HepG2 (cell line): ENCODE results near the gene TSHZ2. TPM values are rescaled to one million over a fixed set of nuclear protein-coding genes. Genes with fewer than 3 reads are reported as not detected.

ENCODE experiments used
- ATAC-seq: fragments of 200-7000 bp; cut with Tn5 transposase; 3 replicates; pipeline ENCODE4 v1.9.1; 2020; ENCODE audit warnings: mild to moderate bottlenecking, moderate library complexity
- BruUV-seq: library from RNA; stranded (reverse); fragments of 400-500 nt; replicated peaks from 2 replicates; lab custom pipeline; 2021; lab: Mats Ljungman, UMichigan
- CTCF ChIA-PET: fragments of 300-600 bp; formaldehyde crosslinking; extraction: SDS; loops from one replicate; lab custom pipeline; 2021; ENCODE audit warnings: low total read pairs, inconsistent platforms, low intra/inter-chr PET ratio; lab: Yijun Ruan, JAX
- POLR2A ChIA-PET: fragments of 350-600 bp; sonication (Branson Sonifier 250); formaldehyde crosslinking; loops from one replicate; lab custom pipeline; 2020; ENCODE audit warnings: antibody characterized with exemption, inconsistent platforms; lab: Yijun Ruan, JAX
- DNase-seq: peaks from one replicate; pipeline ENCODE4 v3.0.0-alpha.2; 2015; ENCODE audit warnings: low spot score
- FAIRE-seq: peaks from 3 replicates; lab custom pipeline; 2011; peaks lifted over from hg19 to GRCh38; lab: Jason Lieb, UNC
- H2AFZ ChIP-seq: one replicate; pipeline ENCODE4 v1.6.1; 2011; ENCODE audit warnings: low read length, inconsistent platforms
- H3K27ac ChIP-seq: fragments of 300-600 bp; 3 replicates; pipeline ENCODE4 v1.8.0; 2011; ENCODE audit warnings: mixed run types, mild to moderate bottlenecking, mixed read lengths, low read length, inconsistent platforms; ENCODE audit not compliant: insufficient read depth; ENCODE audit errors: extremely low read length
- H3K27me3 ChIP-seq, 2 experiments: fragments of 200-600 bp in 1 of 2; 2 replicates in 1 of 2; 3 replicates in 1 of 2; pipeline versions ENCODE4 v1.6.0 to v1.8.0; 2011; ENCODE audit warnings: low read length in 2 of 2, mild to moderate bottlenecking in 2 of 2, moderate library complexity in 2 of 2, inconsistent platforms in 1 of 2; ENCODE audit not compliant: insufficient read depth in 2 of 2, control insufficient read depth in 1 of 2
- H3K36me3 ChIP-seq, 2 experiments: fragments of 200-600 bp in 1 of 2; replicated peaks in 1 of 2; 2 replicates in 1 of 2; 3 replicates in 1 of 2; pipeline versions ENCODE4 v1.5.1 to v1.8.0; 2011; ENCODE audit warnings: low read length in 2 of 2, inconsistent platforms in 1 of 2; ENCODE audit not compliant: insufficient read depth in 2 of 2, control insufficient read depth in 1 of 2
- H3K4me1 ChIP-seq: 2 replicates; pipeline ENCODE4 v1.5.1; 2012; ENCODE audit warnings: low read length, inconsistent platforms; ENCODE audit not compliant: insufficient read depth
- H3K4me2 ChIP-seq: 2 replicates; pipeline ENCODE4 v1.6.0; 2011; ENCODE audit warnings: low read depth, low read length, inconsistent platforms
- H3K4me3 ChIP-seq, 3 experiments: fragments of 200-600 bp in 1 of 3; sonication (generic), shearing (Covaris generic) in 1 of 3; replicated peaks in 1 of 3; 2 replicates each; pipeline ENCODE4 v1.5.1; 2011 to 2016; ENCODE audit warnings: low read length in 3 of 3, inconsistent platforms in 2 of 3, low read depth in 2 of 3, mild to moderate bottlenecking in 2 of 3, control low read depth in 1 of 3, mixed read lengths in 1 of 3; ENCODE audit not compliant: insufficient read depth in 1 of 3
- H3K79me2 ChIP-seq: one replicate; pipeline ENCODE4 v1.6.1; 2011; ENCODE audit warnings: low read length, inconsistent platforms; ENCODE audit not compliant: insufficient read depth
- H3K9ac ChIP-seq: 2 replicates; pipeline ENCODE4 v1.6.0; 2011; ENCODE audit warnings: mild to moderate bottlenecking, low read depth, low read length, inconsistent platforms; ENCODE audit not compliant: insufficient read depth
- H3K9me3 ChIP-seq: 2 replicates; pipeline ENCODE4 v1.5.1; 2012; ENCODE audit warnings: mild to moderate bottlenecking, low read length
- H4K20me1 ChIP-seq: 2 replicates; pipeline ENCODE4 v1.6.0; 2011; ENCODE audit warnings: inconsistent platforms, mild to moderate bottlenecking, low read length, moderate library complexity; ENCODE audit not compliant: insufficient read depth
- FLYWCH1 ChIP-seq: sonication (generic); formaldehyde crosslinking; IDR thresholded peaks from 2 replicates; pipeline ENCODE4 v1.8.1; 2023; ENCODE audit warnings: mild to moderate bottlenecking, missing genetic modification reagents
- GLI4 ChIP-seq: sonication (generic); formaldehyde crosslinking; IDR thresholded peaks from 2 replicates; pipeline ENCODE4 v1.5.1; 2020; ENCODE audit warnings: missing genetic modification reagents, mild to moderate bottlenecking, moderate library complexity, borderline replicate concordance
- HCFC1 ChIP-seq: fragments of 150-350 bp; IDR thresholded peaks from 2 replicates; pipeline ENCODE4 v1.6.1; 2014; ENCODE audit warnings: low read depth, low read length
- IRF9 ChIP-seq: sonication (generic); formaldehyde crosslinking; IDR thresholded peaks from 2 replicates; pipeline ENCODE4 v1.8.0; 2022; ENCODE audit warnings: missing genetic modification reagents, mild to moderate bottlenecking, borderline replicate concordance
- MED8 ChIP-seq: sonication (generic); formaldehyde crosslinking; IDR thresholded peaks from 2 replicates; pipeline ENCODE4 v1.8.1; 2023; ENCODE audit warnings: mild to moderate bottlenecking, missing genetic modification reagents; ENCODE audit not compliant: insufficient replicate concordance
- MXD1 ChIP-seq: sonication (generic); formaldehyde crosslinking; IDR thresholded peaks from 2 replicates; pipeline ENCODE4 v1.4.0; 2020; ENCODE audit warnings: mild to moderate bottlenecking, missing genetic modification reagents
- NCOA5 ChIP-seq: sonication (generic); formaldehyde crosslinking; IDR thresholded peaks from 2 replicates; pipeline ENCODE4 v1.4.0; 2020; ENCODE audit warnings: missing genetic modification reagents
- NR0B2 ChIP-seq: sonication (generic); formaldehyde crosslinking; IDR thresholded peaks from 2 replicates; pipeline ENCODE4 v1.4.0; 2020; ENCODE audit warnings: mild to moderate bottlenecking, missing genetic modification reagents
- RELA ChIP-seq: sonication (generic); formaldehyde crosslinking; IDR thresholded peaks from 2 replicates; pipeline ENCODE4 v1.4.0; 2020; ENCODE audit warnings: missing genetic modification reagents
- STAG1 ChIP-seq: sonication (generic); formaldehyde crosslinking; IDR thresholded peaks from 2 replicates; pipeline ENCODE4 v1.4.0; 2020; ENCODE audit warnings: missing genetic modification reagents
- TMF1 ChIP-seq: sonication (generic); formaldehyde crosslinking; IDR thresholded peaks from 2 replicates; pipeline ENCODE4 v1.8.1; 2022; ENCODE audit warnings: low read depth, missing genetic modification reagents
- TOPORS ChIP-seq: sonication (generic); formaldehyde crosslinking; IDR thresholded peaks from 2 replicates; pipeline ENCODE4 v1.8.0; 2023; ENCODE audit warnings: mild to moderate bottlenecking, missing genetic modification reagents
- ZBTB1 ChIP-seq: sonication (generic); formaldehyde crosslinking; IDR thresholded peaks from 2 replicates; pipeline ENCODE4 v1.4.0; 2020; ENCODE audit warnings: missing genetic modification reagents, borderline replicate concordance
- ZNF124 ChIP-seq: sonication (generic); formaldehyde crosslinking; IDR thresholded peaks from 2 replicates; pipeline ENCODE4 v1.4.0; 2020; ENCODE audit warnings: missing genetic modification reagents
- ZNF20 ChIP-seq: sonication (generic); formaldehyde crosslinking; IDR thresholded peaks from 2 replicates; pipeline ENCODE4 v1.4.0; 2020; ENCODE audit warnings: mild to moderate bottlenecking, moderate library complexity, missing genetic modification reagents
- ZNF572 ChIP-seq: sonication (generic); formaldehyde crosslinking; IDR thresholded peaks from 2 replicates; pipeline ENCODE4 v1.5.1; 2020; ENCODE audit warnings: mild to moderate bottlenecking, missing genetic modification reagents
- ZNF768 ChIP-seq: sonication (generic); formaldehyde crosslinking; IDR thresholded peaks from 2 replicates; pipeline ENCODE4 v1.4.0; 2020; ENCODE audit warnings: missing genetic modification reagents
- WGBS: methylation state at CpG from one replicate; pipeline ENCODE4 v1.1.6; 2017; ENCODE audit warnings: low lambda C conversion rate; 5-methylcytosine and 5-hydroxymethylcytosine counted together
- in situ Hi-C: cut with HindIII; loops from 2 replicates; pipeline ENCODE4 v1.10.0; 2017; ENCODE audit warnings: low pct_unique_long_range_greater_than_20kb; ENCODE audit not compliant: extremely low pct_ligation_motif_present
- intact Hi-C: fragments of 100-400 bp; cut with micrococcal nuclease; formaldehyde crosslinking; loops from one replicate; pipeline ENCODE4 v1.10.0; 2022; ENCODE audit not compliant: unreplicated experiment
- polyA plus RNA-seq, 8 experiments: library from polyadenylated mRNA; depleted of rRNA in 3 of 8; stranded (reverse) in 7 of 8; unstranded in 1 of 8; fragments of >200 nt; fragmentation: Illumina TruSeq in 4 of 8; extraction: Trizol in 4 of 8; gene quantifications; 2 replicates each; pipeline versions ENCODE4 v1.2.1 to v1.2.3, GENCODE V29; 2011 to 2016; ENCODE audit warnings: low read depth in 4 of 8, missing spikeins in 1 of 8, mixed read lengths in 1 of 8; ENCODE audit not compliant: insufficient read depth in 1 of 8
- total RNA-seq, 5 experiments: library from RNA; depleted of rRNA; stranded (reverse); fragments of >200 nt; fragmentation: Illumina TruSeq; extraction: Trizol; gene quantifications; 2 replicates each; pipeline ENCODE4 v1.2.3, GENCODE V29; 2016; ENCODE audit warnings: low read depth in 1 of 5

Gene TSHZ2
- total and polyA plus RNA-seq, 2 of the 13 experiments (the other 11 are each of a cell fraction or from before 2014, with no cell fraction given), result 0.01 TPM; not detected in 1

- Histone ChIP-seq H3K4me1 (no peaks in the 10 kb centered on the region), H3K27me3 (no peaks in the 10 kb centered on the region), H3K4me3 (no peak overlapping the region), H3K27ac (no peak overlapping the region), H2AFZ (no peak overlapping the region), H3K36me3 (no peaks in the 10 kb centered on the region), H4K20me1 (no peaks in the 10 kb centered on the region), H3K9me3 (peaks cover 11% of the 10 kb centered on the region), H3K9ac (no peak overlapping the region), H3K79me2 (no peaks in the 10 kb centered on the region), H3K4me2 (no peak overlapping the region)
- in situ Hi-C loops (no loop called here), intact Hi-C loops (no loop called here)
- 17% methylated on average over 6 of the region's 6 CpGs for WGBS
- no TSS peak for BruUV-seq
- no peak for FAIRE-seq
- CTCF ChIA-PET, result no interaction called here
- POLR2A ChIA-PET, result no interaction called here
- no peak for DNase-seq
- no peak for ATAC-seq
- TF ChIP-seq FLYWCH1 (CRISPR knock-in tag) (no peak), HCFC1 (no peak), ZNF768 (CRISPR knock-in tag) (no peak), MED8 (no peak), ZNF124 (CRISPR knock-in tag) (no peak), TMF1 (no peak), RELA (CRISPR knock-in tag) (no peak), TOPORS (CRISPR knock-in tag) (no peak), ZNF20 (no peak), ZBTB1 (CRISPR knock-in tag) (no peak), IRF9 (CRISPR knock-in tag) (no peak), STAG1 (CRISPR knock-in tag) (no peak), NR0B2 (CRISPR knock-in tag) (no peak), NCOA5 (CRISPR knock-in tag) (no peak), MXD1 (CRISPR knock-in tag) (no peak), GLI4 (CRISPR knock-in tag) (no peak), ZNF572 (CRISPR knock-in tag) (no peak)
Observed at GRCh38 chr20:53352727-53353440, 380.7 kb downstream of the TSHZ2 start.
